HG02885 (cell line): ENCODE data around the gene MCM3.

Source experiments
- ATAC-seq: cut with Tn5 transposase; IDR thresholded peaks from one replicate; pipeline ENCODE4 v1.9.1; 2021; ENCODE audit warnings: mild to moderate bottlenecking; ENCODE audit not compliant: unreplicated experiment, poor library complexity

MCM3 gene

GRCh38 chr6:52304983-52305390 is 20.4 kb upstream of the MCM3 start:
- peak; percentile 55 for ATAC-seq

DNA sequence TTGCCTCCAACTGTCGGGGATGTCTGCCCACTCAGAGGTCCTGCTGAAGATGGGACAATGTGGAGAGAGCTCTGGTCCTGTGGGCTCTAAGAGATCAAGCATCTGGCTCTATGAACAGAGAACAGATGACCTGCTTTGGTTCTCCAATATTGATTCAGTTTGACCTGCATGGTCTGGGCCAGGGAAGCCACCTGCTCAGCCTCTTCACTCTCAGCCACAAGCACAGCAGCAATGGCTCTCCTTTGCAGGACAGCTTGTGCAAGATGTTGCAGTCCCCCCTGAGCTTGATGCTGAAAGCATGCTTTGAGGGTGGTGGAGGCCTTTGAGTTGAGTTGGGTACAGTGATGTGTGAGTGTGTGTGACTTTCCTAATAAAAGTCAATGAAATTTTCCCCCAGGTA is 18.6 kb upstream of the MCM3 start:
- no peak for ATAC-seq

DNA sequence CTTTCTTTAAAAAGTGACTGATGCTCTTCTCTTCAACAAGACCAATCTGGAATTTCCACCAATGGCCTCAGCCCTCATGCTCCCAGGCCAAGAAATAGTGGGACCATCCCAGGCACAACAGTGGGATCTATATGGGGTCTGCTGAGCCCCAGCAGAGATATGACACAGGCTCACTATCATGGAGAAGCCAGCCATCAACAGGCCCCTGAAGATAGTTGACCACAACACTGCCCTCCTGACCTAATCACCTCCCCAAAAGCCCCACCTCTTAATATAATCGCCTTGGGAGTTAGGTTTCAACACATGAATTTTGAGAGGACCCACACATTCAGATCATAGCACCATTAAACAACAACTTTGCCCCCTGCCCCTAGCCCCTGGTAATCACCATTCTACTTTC is 16.8 kb upstream of the MCM3 start:
- ATAC-seq: no peak

GRCh38 chr6:52300489-52300931 is 16.0 kb upstream of the MCM3 start:
- no peak for ATAC-seq

GRCh38 chr6:52299653-52300052 is 15.1 kb upstream of the MCM3 start:
- ATAC-seq: no peak

GRCh38 chr6:52297433-52297832 is 12.9 kb upstream of the MCM3 start:
- ATAC-seq: peak; percentile 43

- ATAC-seq: no peak
Measured at GRCh38 chr6:52293067-52293466, 8.5 kb upstream of the MCM3 start.

- no peak for ATAC-seq
Measured at GRCh38 chr6:52288841-52289240, 4.3 kb upstream of the MCM3 start.

DNA sequence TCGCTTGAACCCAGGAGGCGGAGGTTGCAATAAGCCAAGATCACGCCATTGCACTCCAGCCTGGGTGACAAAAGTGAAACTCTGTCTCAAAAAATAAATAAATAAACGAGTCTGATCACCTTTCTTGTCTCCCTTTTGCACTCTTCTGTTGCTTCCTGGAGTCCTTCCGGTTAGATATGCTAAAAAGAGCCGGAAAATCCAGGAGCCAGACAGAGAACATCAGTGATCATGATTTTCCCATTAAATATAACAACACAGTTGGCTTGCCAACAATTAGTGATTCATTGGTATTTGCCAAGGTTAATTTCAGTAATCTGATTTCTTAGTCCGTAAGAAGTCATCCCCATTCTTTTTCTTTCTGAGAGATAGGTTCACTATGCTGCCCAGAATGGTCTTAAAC is 3.7 kb upstream of the MCM3 start:
- ATAC-seq: no peak

DNA sequence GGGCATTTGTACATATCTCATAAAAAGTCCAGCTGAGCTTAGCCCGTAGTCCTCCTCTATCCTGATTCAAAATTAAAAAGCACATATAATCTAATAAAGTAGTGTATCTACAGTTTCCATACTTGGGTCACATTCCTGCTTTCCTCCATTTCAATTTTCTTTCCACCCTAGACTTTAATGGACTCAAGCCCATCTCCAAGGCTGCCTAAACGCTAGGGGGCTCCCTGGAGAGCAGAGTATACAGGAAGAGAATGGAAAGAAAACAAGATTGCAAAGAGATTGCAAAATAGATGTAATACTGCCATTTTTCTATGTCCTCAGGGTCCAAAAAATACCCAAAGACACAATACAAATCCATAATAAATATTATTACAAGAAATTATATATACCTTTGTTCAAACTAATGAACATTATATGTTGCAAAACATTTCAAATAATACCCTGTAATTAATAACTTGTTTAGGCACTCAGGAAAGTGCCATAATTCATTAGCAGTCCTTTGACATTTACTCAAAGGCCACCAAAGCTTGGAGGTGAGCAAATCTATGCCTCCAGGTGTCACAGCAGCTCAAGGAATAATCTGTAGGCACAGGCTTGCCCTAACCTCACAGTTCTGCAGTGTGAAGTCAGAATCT is 2.4 kb upstream of the MCM3 start:
- no peak for ATAC-seq

- ATAC-seq: no peak
Measured at GRCh38 chr6:52285177-52286068, 881 bp upstream of the MCM3 start.

GRCh38 chr6:52284131-52284459 is 447 bp downstream of the MCM3 start:
- ATAC-seq: no peak

DNA sequence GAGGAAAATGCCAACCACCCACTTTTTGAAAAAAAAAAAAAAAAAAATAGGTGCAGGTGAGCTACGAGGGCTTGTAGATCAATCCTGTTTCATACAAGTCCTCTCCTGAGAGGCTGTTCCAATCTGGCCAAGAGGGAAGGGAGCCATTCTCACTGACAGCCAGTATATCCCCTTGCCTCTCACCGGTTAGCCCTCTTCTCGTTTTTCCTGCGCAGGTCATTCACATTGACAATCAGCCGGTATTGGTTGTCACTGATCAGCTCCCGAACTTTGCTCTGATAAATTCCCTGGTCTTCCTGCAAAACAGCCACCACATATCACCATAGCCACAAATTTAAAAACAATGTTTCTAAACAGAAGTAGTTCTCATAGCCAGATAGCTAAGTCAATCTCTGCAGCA is 1.4 kb downstream of the MCM3 start:
- ATAC-seq: no peak

GRCh38 chr6:52276130-52276529 is 8.4 kb downstream of the MCM3 start:
- no peak for ATAC-seq

DNA sequence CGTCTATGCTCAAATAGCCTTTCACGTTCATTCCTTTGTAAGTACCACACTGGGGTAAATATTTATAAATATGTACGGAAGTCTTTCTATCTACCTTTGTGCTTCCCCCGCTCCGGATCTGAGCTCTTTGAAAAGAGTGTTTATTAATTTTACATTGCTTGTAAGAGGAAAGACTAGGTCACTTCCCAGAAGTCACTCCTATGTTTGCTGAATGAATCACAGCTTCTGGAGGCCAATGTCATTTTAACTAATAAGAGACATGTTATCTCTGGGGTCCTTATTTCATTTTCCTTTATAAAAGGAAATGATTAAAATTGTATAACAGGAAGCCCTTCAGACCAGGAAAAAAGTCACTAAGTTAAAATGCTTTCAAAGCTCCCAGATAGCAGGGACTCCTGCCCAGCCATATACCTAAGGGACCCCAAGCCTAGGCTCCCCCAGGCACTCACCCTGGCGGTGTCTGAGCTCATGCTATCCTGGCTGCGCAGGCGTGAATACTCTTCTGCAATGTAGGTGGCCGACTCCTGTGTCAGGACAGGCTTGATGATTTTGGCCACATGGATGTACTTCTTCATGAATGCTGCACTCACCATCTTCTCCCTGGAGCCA is 12.6 kb downstream of the MCM3 start:
- no peak for ATAC-seq

DNA sequence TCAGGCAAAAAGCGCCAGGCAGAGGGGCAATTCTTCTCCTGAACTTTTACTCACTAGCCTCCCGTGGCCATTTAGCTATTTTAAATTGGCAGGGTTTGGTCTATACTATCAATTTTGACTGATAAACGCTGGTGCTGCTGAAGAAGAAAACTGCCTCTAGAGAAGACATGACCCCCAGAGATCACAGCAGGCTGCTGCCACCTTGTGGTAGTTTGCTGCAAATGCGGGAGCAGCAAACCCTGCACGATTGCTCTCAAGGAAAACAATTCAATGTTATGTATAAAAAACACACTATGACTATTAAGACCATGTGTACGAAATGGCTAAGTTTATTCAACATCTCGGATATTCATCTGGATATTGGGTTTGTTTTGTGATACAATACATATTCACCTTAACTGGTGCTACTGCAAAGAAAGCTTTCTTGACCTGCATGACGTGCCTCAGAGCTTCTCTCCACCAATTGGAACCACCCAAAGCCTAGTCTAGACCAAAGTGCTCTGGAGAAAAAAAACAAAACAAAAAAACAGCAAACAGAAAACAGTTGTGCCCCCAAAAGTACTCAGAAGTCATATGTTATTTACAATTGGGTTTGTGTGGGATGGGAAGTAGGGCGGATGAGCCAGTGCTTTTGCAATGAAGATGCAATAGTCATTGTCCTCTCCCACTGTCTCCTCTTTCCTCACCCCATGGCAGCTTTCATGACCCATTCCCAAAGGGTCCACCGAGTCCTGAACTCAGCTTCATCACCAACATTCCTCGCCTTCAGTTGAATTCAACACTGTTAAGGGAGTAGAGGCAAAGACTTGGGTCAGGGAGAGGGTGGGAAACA is 20.6 kb downstream of the MCM3 start:
- ATAC-seq: peak; percentile 81

GRCh38 chr6:52262620-52263344 is 21.8 kb downstream of the MCM3 start:
- no peak for ATAC-seq

GRCh38 chr6:52261229-52261628 is 23.3 kb downstream of the MCM3 start:
- ATAC-seq: no peak

DNA sequence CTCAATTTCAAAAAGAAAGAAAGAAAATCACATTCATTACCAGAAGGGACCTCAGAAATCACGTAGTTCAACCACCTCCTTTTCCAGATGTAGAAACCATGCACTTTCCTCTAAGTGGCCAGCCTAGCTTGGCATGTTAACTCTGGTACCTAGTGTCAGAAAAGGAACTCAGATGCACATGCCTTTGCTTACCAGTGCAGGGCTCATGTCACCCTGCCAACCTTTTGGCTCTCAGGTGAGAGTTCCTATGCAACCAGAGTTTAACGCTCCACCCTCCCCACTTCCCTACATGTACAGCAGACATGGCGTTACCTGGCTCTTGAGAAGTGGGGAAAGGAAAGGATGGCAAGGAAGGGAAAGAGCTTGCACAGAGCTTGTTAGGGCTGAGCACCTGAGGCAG is 23.9 kb downstream of the MCM3 start:
- ATAC-seq: no peak

DNA sequence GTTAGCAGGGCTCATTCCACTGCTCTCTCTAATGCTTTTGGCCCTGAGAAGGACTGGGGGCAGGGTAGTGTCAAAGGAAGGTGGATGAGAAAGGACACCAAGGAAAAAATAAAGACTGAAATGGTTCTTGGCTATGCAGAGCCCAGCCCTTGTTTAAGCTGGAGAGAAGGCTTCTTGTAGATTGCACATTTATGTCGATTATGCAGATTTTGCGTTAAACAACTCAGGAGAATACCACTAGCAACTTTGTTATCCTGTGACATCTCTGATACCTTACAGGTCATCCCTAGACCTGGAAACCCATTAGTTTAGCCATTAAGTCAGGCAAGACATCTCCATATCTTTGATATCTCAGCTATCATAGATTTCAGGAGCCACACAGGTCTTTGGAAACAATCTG is 29.1 kb downstream of the MCM3 start:
- ATAC-seq: peak; percentile 18
